Gastroesophageal sphincter (tissue), 4 donors: ENCODE measurements around the gene ZNF511. TPM values are rescaled to one million over a fixed set of nuclear protein-coding genes. Genes with fewer than 3 reads are reported as not detected.
A peak's percentile ranks its signal among the peaks of the same experiment; 100 is the strongest.

Experiments used
- ATAC-seq: fragments of 150-250 bp; one replicate; pipeline ENCODE4 v1.9.1; 2016; ENCODE audit warnings: mild to moderate bottlenecking, moderate library complexity
- H3K27ac ChIP-seq, 4 donors: fragments of 200-600 bp; sonication (generic) in 3 of 4; 1 replicate in 3 of 4; 2 replicates in 1 of 4; pipeline ENCODE4 v1.5.1; 2016 to 2019
- H3K27me3 ChIP-seq: fragments of 200-600 bp; sonication (generic); one replicate; pipeline ENCODE4 v1.5.1; 2019
- H3K36me3 ChIP-seq, 2 donors: fragments of 200-600 bp; sonication (generic); one replicate each; pipeline ENCODE4 v1.5.1; 2019; ENCODE audit warnings: control low read depth in 1 of 2
- H3K4me1 ChIP-seq, 3 donors: fragments of 200-600 bp; sonication (generic); 1 replicate in 2 of 3; 2 replicates in 1 of 3; pipeline ENCODE4 v1.5.1; 2016 to 2019; ENCODE audit warnings: control low read depth in 2 of 3
- H3K4me3 ChIP-seq, 2 donors: fragments of 200-600 bp; sonication (generic); one replicate each; pipeline ENCODE4 v1.5.1; 2019; ENCODE audit warnings: mild to moderate bottlenecking in 1 of 2, moderate library complexity in 1 of 2
- H3K9me3 ChIP-seq, 3 donors: fragments of 200-600 bp; sonication (generic); one replicate each; pipeline ENCODE4 v1.5.1; 2017 to 2019; ENCODE audit warnings: control low read depth in 2 of 3
- CTCF ChIP-seq, 4 experiments: fragments of 200-600 bp in 2 of 4; fragments of 450-650 bp in 2 of 4; sonication (generic) in 1 of 4; IDR thresholded peaks; one replicate each; pipeline ENCODE4 v1.5.1; 2017 to 2019; ENCODE audit warnings: antibody characterized with exemption in 4 of 4, mild to moderate bottlenecking in 2 of 4, moderate library complexity in 2 of 4
- EP300 ChIP-seq: sonication (generic); formaldehyde crosslinking; IDR thresholded peaks from one replicate; pipeline ENCODE4 v1.6.1; 2017; ENCODE audit warnings: antibody characterized with exemption, mild to moderate bottlenecking
- POLR2A ChIP-seq, 2 donors: fragments of 450-650 bp; IDR thresholded peaks; one replicate each; pipeline ENCODE4 v1.6.1; 2017; ENCODE audit warnings: antibody characterized with exemption in 2 of 2, mild to moderate bottlenecking in 2 of 2, moderate library complexity in 1 of 2
- POLR2AphosphoS5 ChIP-seq: sonication (generic); formaldehyde crosslinking; IDR thresholded peaks from one replicate; pipeline ENCODE4 v1.6.1; 2017; ENCODE audit warnings: antibody characterized with exemption
- WGBS, 2 donors: methylation state at CpG; one replicate each; pipeline ENCODE4 v1.1.5; 2018; ENCODE audit warnings: low coverage in 1 of 2; 5-methylcytosine and 5-hydroxymethylcytosine counted together
- small RNA-seq, 4 donors: library from RNA; depleted of rRNA; stranded (forward); fragments of <200 nt; gene quantifications; one replicate each; pipeline ENCODE3, GENCODE V24; 2016
- total RNA-seq, 4 donors: library from RNA; depleted of rRNA; stranded (reverse); fragments of >200 nt; gene quantifications; one replicate each; pipeline ENCODE4 v1.1.0, GENCODE V29; 2016

ZNF511 gene
- total RNA-seq, 4 donors from 2014 or later, result 15.1 to 42.2 (median 25.4) TPM

GRCh38 chr10:133358925-133359310 is 50.2 kb downstream of the ZNF511 start:
- H3K4me1 ChIP-seq, result peaks cover 0 to 24% (median 11%) of the 10 kb centered on the region in 3 donors
- peak overlapping the region in 3 of 4 donors; percentile 34 to 76 (median 66) for H3K27ac ChIP-seq
- H3K36me3 ChIP-seq, result peaks cover 0 to 37% of the 10 kb centered on the region in 2 donors
- no peak for ATAC-seq
- no peaks in the 10 kb centered on the region for H3K9me3 ChIP-seq
- peaks cover 37% of the 10 kb centered on the region for H3K27me3 ChIP-seq
- TF ChIP-seq POLR2A (IDR thresholded peaks at IDR 0.05) (no peak), POLR2AphosphoS5 (no peak), EP300 (no peak), CTCF (IDR thresholded peaks at IDR 0.05) (no peak)
- no CpG with 5 or more reads among the region's 11 CpGs for WGBS, 2 donors
- H3K4me3 ChIP-seq, result no peak overlapping the region

- peaks cover 0 to 43% of the 10 kb centered on the region in 2 donors for H3K36me3 ChIP-seq
- ATAC-seq, result no peak
- H3K27ac ChIP-seq, result no peak overlapping the region
- 25 to 75% methylated on average over 1 to 2 of the region's 6 CpGs for WGBS, 2 donors
- TF ChIP-seq POLR2A (IDR thresholded peaks at IDR 0.05) (no peak), POLR2AphosphoS5 (no peak), EP300 (no peak), CTCF (IDR thresholded peaks at IDR 0.05) (no peak)
- peaks cover 32% of the 10 kb centered on the region for H3K27me3 ChIP-seq
- H3K4me3 ChIP-seq, result no peak overlapping the region
- no peaks in the 10 kb centered on the region for H3K9me3 ChIP-seq
- H3K4me1 ChIP-seq, result peaks cover 0 to 24% (median 11%) of the 10 kb centered on the region in 3 donors
Observed at GRCh38 chr10:133359554-133359971, 50.8 kb downstream of the ZNF511 start.

GRCh38 chr10:133359972-133360610 is 51.4 kb downstream of the ZNF511 start:
- no peak overlapping the region for H3K4me3 ChIP-seq
- WGBS, 2 donors, result 43 to 63% methylated on average over 3 to 4 of the region's 17 CpGs
- peaks cover 0 to 43% of the 10 kb centered on the region in 2 donors for H3K36me3 ChIP-seq
- no peaks in the 10 kb centered on the region for H3K9me3 ChIP-seq
- no peak for TF ChIP-seq EP300
- TF ChIP-seq POLR2AphosphoS5, result no peak
- TF ChIP-seq CTCF (IDR thresholded peaks at IDR 0.05), result no peak
- TF ChIP-seq POLR2A (IDR thresholded peaks at IDR 0.05), result no peak
- H3K27me3 ChIP-seq, result peaks cover 26% of the 10 kb centered on the region
- ATAC-seq, result no peak
- H3K4me1 ChIP-seq, result peaks cover 0 to 24% (median 11%) of the 10 kb centered on the region in 3 donors
- no peak overlapping the region for H3K27ac ChIP-seq

- H3K9me3 ChIP-seq, result no peaks in the 10 kb centered on the region
- TF ChIP-seq POLR2A (IDR thresholded peaks at IDR 0.05), result no peak
- TF ChIP-seq EP300, result no peak
- no peak overlapping the region for H3K4me3 ChIP-seq
- peaks cover 15% of the 10 kb centered on the region for H3K27me3 ChIP-seq
- no peak overlapping the region for H3K27ac ChIP-seq
- peaks cover 0 to 20% (median 11%) of the 10 kb centered on the region in 3 donors for H3K4me1 ChIP-seq
- whole genome bisulfite sequencing, 2 donors, result 85% methylated on average over 4 of the region's 5 CpGs; no CpG with 5 or more reads in 1 of the 2 donors
- no peak for ATAC-seq
- H3K36me3 ChIP-seq, result peaks cover 0 to 48% of the 10 kb centered on the region in 2 donors
Observed at GRCh38 chr10:133361227-133361626, 52.5 kb downstream of the ZNF511 start.

GRCh38 chr10:133361773-133362441 is 53.2 kb downstream of the ZNF511 start:
- Histone ChIP-seq H3K4me1 (peaks cover 0 to 13% (median 7%) of the 10 kb centered on the region in 3 donors), H3K27ac (no peak overlapping the region), H3K9me3 (no peaks in the 10 kb centered on the region), H3K4me3 (no peak overlapping the region), H3K27me3 (peaks cover 8% of the 10 kb centered on the region), H3K36me3 (peaks cover 0 to 55% of the 10 kb centered on the region in 2 donors)
- no peak for ATAC-seq
- TF ChIP-seq POLR2A (IDR thresholded peaks at IDR 0.05) (no peak), CTCF (IDR thresholded peaks at IDR 0.05) (no peak), POLR2AphosphoS5 (no peak), EP300 (no peak)
- WGBS, 2 donors, result 76 to 78% methylated on average over 11 to 15 of the region's 18 CpGs

Small RNAs within 50 kb of the gene (small RNA-seq; reads per million reads assigned to genes)
- 0 reads per million in 4 donors for gene BANF1P2

Other genes with a start within 250 kb of the ZNF511 start
- under 1 TPM in 1 of 4 donors, not detected in 3; 0.13 TPM for gene ADGRA1, start 221.0 kb upstream of the ZNF511 start, total RNA-seq
- 1 to 10 TPM in 2 of 4 donors, under 1 TPM in 2; 0.62 to 3.4 (median 0.98) TPM for gene KNDC1, start 148.7 kb upstream of the ZNF511 start, total RNA-seq
- gene UTF1, start 78.7 kb upstream of the ZNF511 start, total RNA-seq, result not detected
- gene VENTX, start 71.1 kb upstream of the ZNF511 start, total RNA-seq, result 1 to 10 TPM in 2 of 4 donors, under 1 TPM in 2; 0.66 to 2.3 (median 1.4) TPM
- gene ADAM8, start 32.0 kb upstream of the ZNF511 start, total RNA-seq, result 1 to 10 TPM; 2.0 to 6.6 (median 3.3) TPM
- 10 to 100 TPM; 35.8 to 47.3 (median 38.8) TPM for gene TUBGCP2, start within 50 bp of the ZNF511 start, total RNA-seq
- gene CALY, start 28.0 kb downstream of the ZNF511 start, total RNA-seq, result 1 to 10 TPM in 2 of 4 donors, under 1 TPM in 1, not detected in 1; 0.47 to 1.5 (median 1.5) TPM
- gene PRAP1, start 38.5 kb downstream of the ZNF511 start, total RNA-seq, result not detected
- gene FUOM, start 49.1 kb downstream of the ZNF511 start, total RNA-seq, result 10 to 100 TPM in 2 of 4 donors, 1 to 10 TPM in 2; 5.4 to 15.7 (median 10.8) TPM
- gene ECHS1, start 64.4 kb downstream of the ZNF511 start, total RNA-seq, result 10 to 100 TPM; 67.7 to 81.8 (median 72.4) TPM
- gene PAOX, start 70.3 kb downstream of the ZNF511 start, total RNA-seq, result 10 to 100 TPM in 2 of 4 donors, 1 to 10 TPM in 2; 7.1 to 14.5 (median 9.6) TPM
- 10 to 100 TPM; 13.2 to 25.9 (median 18.4) TPM for gene MTG1, start 85.2 kb downstream of the ZNF511 start, total RNA-seq
- under 1 TPM in 2 of 4 donors, not detected in 2; 0.12 to 0.35 TPM for gene SPRN, start 115.7 kb downstream of the ZNF511 start, total RNA-seq
- 1 to 10 TPM in 3 of 4 donors, under 1 TPM in 1; 0.27 to 3.9 (median 2.0) TPM for gene SCART1, start 145.0 kb downstream of the ZNF511 start, total RNA-seq
- gene CYP2E1, start 218.4 kb downstream of the ZNF511 start, total RNA-seq, result 1 to 10 TPM in 3 of 4 donors, under 1 TPM in 1; 0.22 to 3.1 (median 1.8) TPM